GM18526 (cell line): ENCODE results near the gene TRAF2.

ENCODE experiments used
- POLR2A ChIP-seq: IDR thresholded peaks from 3 replicates; pipeline ENCODE4 v1.6.1; 2011; ENCODE audit not compliant: insufficient read length; ENCODE audit errors: extremely low read depth

TRAF2 gene

DNA sequence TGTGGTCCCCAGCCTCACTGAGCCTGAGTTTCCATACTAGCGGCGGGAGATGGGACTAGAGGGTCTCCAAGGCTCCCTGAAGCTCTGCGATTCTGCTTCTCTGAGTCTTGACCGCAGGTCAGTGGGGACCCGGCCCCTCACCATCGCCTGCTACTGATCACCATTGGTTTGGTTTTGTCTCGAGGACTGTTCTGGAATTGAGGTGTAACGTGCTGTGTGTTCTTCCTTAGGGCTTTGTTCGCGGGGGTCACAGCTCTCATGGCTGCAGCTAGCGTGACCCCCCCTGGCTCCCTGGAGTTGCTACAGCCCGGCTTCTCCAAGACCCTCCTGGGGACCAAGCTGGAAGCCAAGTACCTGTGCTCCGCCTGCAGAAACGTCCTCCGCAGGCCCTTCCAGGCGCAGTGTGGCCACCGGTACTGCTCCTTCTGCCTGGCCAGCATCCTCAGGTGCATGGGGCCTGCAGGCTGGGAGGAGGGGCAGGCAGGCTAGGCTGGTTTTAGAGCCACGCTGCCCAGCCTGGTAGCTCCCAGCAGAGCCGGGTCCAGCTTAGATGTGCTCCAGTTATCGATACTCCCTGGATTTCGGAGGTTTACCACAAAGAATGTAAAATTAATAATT lies 12.3 kb downstream of the TRAF2 start:
- TF ChIP-seq POLR2A = no peak

DNA sequence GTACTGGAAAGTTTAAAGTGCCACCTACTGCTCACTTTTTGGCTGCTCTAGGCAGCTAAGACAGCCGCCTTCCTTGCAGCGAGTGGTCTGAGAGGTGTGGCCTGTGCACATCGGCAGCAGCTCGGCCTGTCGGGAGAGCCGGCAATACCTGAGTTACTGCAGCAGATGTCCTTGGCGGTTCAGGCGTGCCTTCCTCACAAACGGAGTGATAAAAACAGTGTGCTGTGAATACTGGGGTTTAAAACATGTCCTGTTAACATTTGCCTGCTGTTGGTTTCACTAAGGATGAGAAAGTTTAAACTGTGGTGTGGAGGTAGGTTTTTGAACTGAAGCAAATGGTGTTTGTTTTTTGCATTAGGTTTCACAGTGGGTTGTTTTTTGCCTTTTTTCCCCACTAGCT lies 12.9 kb downstream of the TRAF2 start:
- no peak for TF ChIP-seq POLR2A

- no peak for TF ChIP-seq POLR2A
Measured at GRCh38 chr9:136900556-136900955, 14.2 kb downstream of the TRAF2 start.

- TF ChIP-seq POLR2A = no peak
Measured at GRCh38 chr9:136900988-136901515, 14.7 kb downstream of the TRAF2 start.

- peak; percentile 61 for TF ChIP-seq POLR2A
Measured at GRCh38 chr9:136901516-136902258, 15.4 kb downstream of the TRAF2 start.

DNA sequence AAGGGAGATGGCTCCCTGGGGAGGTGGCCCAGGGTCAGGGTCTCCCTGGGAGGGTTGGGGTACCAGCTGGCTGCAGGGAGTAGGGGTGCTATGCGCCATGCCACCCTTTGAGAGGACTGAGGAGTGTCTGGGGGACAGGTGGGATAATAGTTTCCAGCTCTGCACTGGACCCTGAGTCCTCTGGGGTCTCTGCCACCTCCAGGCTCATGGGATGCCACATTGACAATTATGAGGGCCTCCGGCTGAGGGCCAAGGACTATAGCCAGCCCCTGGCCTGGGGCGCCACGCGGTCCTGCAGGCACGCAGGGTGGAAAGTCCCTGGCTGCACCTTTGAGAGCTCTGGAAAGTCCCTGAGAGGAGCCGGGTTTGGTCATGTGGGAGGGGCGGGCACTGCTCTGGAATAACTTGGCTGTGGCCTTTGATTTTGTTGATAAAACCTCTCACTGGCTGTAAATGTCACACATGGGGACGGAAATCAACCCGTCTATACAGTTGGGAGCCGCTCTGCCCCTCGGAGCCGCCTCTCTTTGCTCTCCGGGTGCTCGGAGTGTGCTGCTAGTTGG lies 16.0 kb downstream of the TRAF2 start:
- TF ChIP-seq POLR2A = peak; percentile 22

GRCh38 chr9:136903041-136903554 lies 16.8 kb downstream of the TRAF2 start:
- TF ChIP-seq POLR2A = no peak

GRCh38 chr9:136906266-136906665 lies 19.9 kb downstream of the TRAF2 start:
- TF ChIP-seq POLR2A = no peak

GRCh38 chr9:136907011-136907914 lies 20.9 kb downstream of the TRAF2 start:
- no peak for TF ChIP-seq POLR2A

DNA sequence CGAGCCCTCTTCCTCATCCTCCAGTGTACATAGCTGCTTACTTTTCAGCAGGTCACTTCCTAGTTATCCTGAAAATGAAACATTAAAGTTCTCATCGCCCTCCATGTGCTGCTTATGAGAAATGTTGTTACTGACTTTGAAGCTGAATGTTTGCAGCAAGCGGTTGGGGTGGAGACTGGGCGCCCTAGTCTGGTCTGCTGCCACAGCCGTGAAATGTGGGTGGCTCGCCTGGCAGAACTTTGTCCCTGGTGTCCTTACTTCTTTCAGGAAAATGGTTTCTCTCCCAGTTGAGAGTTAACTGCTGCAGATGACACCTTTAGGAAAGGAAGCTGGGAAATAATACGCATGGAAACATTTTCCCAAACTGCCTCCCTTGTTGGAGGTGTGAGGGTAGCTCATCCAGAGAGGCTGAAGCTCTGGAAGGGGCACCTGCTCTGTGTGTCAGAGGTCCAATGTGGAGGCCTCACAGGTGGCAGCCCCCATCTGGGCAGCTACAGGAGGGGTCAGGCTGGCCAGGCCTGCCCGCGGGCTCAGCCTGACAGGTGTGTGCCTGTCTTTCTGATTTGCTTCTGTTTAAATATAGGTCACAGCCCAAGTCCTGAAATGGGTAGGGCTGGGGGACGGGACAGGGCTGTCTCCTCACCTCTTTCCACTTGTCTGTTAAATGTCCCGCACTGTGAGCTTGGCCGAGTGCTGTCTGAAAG lies 24.0 kb downstream of the TRAF2 start:
- TF ChIP-seq POLR2A = no peak

- no peak for TF ChIP-seq POLR2A
Measured at GRCh38 chr9:136910901-136911245, 24.6 kb downstream of the TRAF2 start.

DNA sequence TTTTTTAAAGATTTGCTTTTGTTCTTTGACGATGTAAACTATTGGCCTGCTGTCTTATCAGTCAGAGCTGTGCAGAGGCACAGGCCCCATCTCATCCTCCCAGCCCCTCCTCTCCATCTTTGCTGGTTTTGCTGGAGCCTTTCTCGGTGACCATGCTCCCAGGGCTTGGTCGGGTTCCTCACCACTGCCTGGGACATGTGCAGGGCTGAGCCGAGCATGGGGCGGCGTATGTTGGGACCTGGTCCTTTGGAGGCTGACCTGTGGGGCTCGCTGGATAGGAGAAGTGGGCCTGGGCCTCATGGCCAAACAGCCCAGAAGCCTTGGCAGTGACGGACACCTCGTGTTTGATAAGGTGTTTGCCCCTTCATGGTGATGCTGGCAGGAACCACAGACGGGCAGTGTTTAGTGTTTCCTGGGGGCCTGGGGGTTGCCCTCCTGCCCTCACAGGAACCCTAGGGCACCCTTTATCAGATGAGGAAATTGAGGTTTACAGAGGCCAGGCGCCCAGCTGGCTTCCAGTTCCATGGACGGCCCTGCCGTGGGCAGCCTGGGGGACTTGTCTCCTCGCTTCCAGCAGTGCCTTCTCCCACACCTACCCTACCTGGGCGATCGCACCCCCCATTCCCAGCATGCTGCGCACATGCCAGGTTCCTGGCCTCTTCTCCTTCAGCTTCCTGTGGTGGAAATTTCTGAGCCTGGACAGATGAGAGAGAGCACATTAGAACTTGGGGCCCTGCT lies 27.6 kb downstream of the TRAF2 start:
- TF ChIP-seq POLR2A = no peak

DNA sequence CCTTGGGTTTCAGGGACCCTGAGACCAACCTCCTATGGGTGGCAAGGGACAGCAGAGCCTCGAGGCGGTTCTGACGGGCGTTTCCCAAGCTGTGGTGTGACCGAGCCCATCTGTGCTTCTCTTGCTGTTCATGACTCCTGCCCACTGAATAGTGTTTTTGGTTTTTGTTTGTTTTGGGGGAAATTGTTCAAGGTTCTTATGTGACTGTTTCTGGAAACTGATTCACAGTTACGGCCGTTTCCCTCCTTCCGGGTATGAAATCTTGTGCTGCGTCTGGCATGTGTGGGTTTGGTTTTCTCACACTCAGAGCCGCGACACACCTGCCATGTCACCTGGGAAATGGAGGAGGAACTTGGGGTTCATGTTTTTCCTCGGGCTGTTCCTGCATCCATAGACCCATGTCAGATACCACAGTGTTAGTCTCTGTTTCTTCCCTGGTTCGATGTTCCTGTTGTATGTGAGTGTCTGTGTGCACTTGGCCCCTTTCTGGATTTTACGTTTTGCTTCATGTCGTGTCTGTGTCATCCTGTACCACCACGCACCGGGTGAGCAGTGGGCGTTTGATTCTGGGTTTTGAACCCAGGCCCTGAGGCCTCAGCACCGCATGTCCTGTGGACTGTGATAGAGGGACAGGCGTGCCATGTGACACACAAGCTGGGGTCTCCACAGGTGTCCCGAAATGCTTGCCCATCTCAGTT lies 29.5 kb downstream of the TRAF2 start:
- no peak for TF ChIP-seq POLR2A
